ENCODE measurements around the gene VPS35L.

GRCh38 chr16:19616241-19616640, 60.7 kb downstream of the VPS35L start:
- TF ChIP-seq CTCF (conservative IDR thresholded peaks at IDR 0.05 in 1 of 2, IDR thresholded peaks at IDR 0.05 in 1 of 2; ENCODE audit: extremely low read depth in 1 of 2, insufficient read depth in 1 of 2, low read depth in 1 of 2, low read length in 2 of 2) (no peak), EZH2 (IDR thresholded peaks at IDR 0.05; ENCODE audit: borderline replicate concordance, low read length) (no peak)
